Stimulated activated CD8-positive, alpha-beta memory T cell treated with anti-CD3 and anti-CD28 coated beads, Interleukin-12 subunit alpha, Interleukin-12 subunit beta, amount 100 ng/mL, for 4 hours (primary cell): Measurements from ENCODE around the gene CPNE1.
"Not testable (repeated sequence)": the region's sequence is repeated elsewhere in the genome, so short reads cannot be mapped to it uniquely, and the experiment has no call there.

Experiments
- DNase-seq: peaks from one replicate; pipeline ENCODE4 v3.0.0-alpha.2; 2020; ENCODE audit warnings: low read depth

CPNE1 gene

GRCh38 chr20:35664466-35665206, at the start of gene CPNE1, which contains the start of gene RBM12:
TSS of gene CPNE1 (minus strand) at chr20:35664900. CDS start at chr20:35632923, 31,977 bp downstream.
TSS of gene RBM12 (minus strand) at chr20:35664900. CDS start at chr20:35655322, 9,578 bp downstream.
- peak; percentile 89 for DNase-seq

DNA sequence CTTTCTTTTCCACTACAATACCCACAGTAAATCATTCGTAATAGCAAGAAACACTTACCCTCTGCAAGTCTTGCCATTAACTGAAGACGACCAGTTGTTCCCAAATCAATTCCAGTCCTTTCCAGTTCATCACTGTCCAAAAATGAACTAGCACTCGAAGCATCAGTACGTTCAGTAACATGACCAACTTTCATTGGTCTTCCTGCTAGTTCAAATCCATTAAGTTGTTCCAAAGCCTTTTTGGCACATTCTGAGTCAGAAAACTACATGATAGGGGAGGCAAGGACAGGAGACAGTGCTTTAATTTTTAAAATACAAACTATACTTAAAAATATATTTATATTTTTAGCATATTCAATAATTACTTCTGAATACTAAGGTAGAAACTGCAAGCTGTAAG, 49.4 kb upstream of the CPNE1 start:
- no peak for DNase-seq

GRCh38 chr20:35713120-35713519, 48.4 kb upstream of the CPNE1 start:
- not testable (repeated sequence) for DNase-seq

GRCh38 chr20:35711588-35712209, 47.0 kb upstream of the CPNE1 start:
- no peak for DNase-seq

GRCh38 chr20:35710884-35711587, 46.3 kb upstream of the CPNE1 start:
- no peak for DNase-seq

DNA sequence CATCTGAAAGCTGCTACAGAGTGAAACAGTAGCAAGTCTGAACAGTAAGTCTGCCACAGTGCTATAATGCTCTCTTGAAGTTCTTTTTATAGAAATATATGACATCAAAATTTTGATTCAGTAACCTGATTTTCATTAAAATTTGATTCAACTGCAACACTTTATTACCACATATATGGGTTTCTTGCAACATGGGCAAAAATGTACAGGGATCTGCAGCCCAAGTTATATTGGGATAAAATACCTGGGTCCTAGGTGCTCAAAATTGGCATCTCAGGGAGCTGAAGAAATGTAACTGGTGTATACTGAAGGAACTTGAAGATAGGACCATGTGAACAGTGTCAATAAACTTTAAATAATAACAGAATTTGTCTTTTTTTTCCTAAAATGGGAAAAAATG, 45.3 kb upstream of the CPNE1 start:
- no peak for DNase-seq

GRCh38 chr20:35709259-35709658, 44.6 kb upstream of the CPNE1 start:
- DNase-seq, result no peak

DNA sequence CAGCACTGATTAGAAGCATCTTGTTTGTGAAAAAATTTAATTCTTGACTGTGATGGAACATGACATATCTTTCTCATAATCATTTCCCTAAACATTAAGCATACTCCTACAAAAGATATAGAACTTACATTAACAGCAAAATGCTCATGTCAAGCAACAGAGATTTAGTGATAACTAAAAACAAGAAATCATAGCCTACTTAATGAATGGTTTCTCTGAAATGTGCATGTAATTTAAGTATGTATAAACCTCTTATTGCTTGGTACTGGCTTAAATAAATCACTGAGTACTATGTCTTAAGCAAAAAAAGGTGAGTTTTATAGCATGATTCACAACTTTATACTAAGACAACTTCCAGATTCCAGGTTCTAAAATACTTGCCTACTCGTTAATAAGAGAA, 43.8 kb upstream of the CPNE1 start:
- no peak for DNase-seq

- DNase-seq, result not testable (repeated sequence)
Measured at GRCh38 chr20:35706591-35707529, 42.2 kb upstream of the CPNE1 start.

DNA sequence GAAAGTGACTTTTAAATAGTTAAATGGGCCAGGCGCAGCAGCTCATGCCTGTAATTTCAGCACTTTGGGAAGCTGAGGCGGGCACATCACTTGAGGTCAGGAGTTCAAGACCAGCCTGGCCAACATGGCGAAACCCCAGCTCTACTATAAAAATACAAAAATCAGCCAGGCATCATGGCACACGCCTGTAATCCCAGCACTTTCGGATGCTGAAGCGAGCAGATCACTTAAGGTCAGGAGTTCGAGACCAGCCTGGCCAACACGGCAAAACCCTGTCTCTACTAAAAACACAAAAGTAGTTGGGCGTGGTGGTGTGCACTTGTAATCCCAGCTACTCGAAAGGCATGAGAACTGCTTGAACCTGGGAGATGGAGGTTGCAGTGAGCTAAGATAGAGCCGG, 41.2 kb upstream of the CPNE1 start:
- not testable (repeated sequence) for DNase-seq

DNA sequence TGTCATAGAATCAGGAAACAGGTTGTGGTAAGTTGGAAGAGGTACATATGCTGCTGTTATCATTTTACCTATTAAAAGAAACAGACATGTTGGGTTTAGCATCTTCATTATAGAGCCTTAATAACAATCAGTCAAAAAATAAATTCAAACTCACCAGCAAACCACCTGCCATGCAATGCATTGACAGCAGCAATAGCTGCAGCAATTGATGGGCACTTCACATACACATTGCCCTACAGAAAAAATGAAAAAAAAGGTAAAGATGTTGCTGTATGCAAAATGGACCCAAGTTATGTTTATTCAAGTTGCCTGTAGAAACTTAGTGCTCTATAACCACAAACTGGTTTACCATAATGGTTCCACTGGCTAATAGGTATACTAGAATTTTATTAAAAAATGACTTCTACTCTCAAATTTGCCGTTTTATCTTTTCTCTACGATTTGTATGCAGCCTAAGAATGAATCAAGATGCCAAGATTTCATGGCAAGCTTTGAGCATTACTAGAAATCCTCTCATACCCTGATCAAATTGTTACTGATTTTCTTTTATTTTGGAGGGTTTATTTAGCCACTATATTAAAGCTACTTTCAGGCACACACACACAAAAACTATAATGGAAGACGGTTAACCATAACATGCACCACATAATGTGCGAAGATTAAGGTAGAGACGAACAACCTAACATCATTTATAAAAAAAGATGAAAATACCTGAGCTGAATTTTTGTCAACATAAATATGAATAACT, 40.0 kb upstream of the CPNE1 start:
- no peak for DNase-seq

DNA sequence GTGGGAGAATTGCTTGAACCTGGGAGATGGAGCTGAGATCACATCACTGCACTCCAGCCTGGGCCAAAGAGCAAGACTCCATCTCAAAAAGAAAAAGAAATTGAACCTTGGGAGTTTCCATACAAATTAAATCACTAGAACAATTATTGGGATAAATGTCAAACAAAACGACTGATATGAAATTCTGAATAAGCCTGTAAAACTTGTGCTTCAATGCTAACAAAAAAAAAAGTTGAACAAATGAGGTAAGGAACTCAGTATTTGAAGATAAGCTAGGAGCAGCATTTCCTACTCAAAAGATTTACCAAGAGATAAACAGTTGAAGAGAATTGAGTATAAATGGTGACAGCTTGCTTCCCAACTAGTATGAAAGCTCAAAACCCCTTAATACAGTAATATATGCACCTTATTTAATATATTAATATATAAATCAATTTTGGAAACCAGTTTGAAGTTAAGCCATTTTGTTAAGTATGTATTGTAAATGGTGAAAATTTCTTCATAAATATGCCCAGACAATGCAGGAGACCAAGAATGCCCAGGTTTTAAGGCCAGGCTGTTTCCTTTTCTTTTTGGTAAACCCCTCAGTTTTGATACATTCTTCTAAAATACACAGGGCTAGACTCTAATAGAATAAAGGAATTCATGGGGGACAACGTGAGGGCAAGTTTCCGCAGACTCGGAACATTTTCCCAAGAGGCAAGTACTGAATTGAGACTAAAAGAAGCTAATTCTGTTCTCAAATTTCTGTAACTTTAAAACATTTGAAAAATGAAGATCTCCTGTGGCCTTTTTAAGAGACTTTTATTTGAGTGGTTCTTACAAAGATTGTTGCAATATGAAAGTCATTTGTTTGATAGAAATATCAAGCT, 38.4 kb upstream of the CPNE1 start:
- no peak for DNase-seq

GRCh38 chr20:35702051-35702823, 37.5 kb upstream of the CPNE1 start:
- DNase-seq, result no peak

DNA sequence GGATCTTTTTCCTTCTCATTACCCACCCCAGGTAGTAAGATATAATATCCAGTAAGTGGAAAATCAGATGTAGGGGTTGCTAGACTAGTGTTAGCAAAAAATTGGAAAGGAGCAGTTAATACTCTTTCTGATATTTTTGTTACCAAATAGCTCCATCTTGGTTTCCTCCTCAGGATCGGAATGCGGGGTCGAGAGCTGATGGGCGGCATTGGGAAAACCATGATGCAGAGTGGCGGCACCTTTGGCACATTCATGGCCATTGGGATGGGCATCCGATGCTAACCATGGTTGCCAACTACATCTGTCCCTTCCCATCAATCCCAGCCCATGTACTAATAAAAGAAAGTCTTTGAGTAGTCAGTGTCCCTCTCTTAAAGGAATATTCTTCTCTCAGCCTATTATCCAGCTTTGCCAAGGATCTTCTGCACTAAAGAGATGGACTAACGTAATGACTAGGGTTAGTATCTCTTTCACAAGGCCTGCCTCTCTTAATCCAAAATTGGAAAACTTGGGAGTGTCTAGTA, 36.0 kb upstream of the CPNE1 start:
- no peak for DNase-seq

DNA sequence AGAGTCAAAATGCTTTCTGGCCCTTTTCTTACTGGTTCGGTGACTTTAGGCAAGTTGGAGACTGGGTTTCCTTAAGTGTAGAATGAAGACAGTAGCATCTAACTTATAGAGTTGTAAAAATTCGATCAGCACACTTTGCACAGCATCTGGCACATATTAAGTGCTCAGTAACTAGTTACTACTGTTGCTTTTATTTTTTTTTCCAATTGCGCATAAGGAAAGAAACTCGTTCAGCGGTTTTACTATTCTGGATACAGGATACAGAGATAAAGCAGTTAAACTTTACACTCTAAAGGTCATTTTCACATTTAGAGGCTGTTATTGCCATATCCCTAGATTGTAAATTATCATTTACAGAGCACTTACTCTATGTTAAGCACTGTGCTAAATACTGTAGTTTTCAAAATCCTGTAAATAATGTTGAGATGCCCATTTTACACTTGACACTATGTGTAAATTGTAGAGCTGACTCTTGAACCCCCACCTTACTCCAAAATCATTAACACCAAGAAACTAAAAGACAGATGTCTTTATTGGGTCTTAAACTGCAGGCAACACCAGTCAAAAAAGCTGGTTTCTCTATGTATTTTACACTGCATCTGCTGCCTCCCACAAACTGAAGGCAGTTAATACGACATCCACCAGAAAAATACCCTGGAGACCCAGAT, 35.4 kb upstream of the CPNE1 start:
- no peak for DNase-seq

DNA sequence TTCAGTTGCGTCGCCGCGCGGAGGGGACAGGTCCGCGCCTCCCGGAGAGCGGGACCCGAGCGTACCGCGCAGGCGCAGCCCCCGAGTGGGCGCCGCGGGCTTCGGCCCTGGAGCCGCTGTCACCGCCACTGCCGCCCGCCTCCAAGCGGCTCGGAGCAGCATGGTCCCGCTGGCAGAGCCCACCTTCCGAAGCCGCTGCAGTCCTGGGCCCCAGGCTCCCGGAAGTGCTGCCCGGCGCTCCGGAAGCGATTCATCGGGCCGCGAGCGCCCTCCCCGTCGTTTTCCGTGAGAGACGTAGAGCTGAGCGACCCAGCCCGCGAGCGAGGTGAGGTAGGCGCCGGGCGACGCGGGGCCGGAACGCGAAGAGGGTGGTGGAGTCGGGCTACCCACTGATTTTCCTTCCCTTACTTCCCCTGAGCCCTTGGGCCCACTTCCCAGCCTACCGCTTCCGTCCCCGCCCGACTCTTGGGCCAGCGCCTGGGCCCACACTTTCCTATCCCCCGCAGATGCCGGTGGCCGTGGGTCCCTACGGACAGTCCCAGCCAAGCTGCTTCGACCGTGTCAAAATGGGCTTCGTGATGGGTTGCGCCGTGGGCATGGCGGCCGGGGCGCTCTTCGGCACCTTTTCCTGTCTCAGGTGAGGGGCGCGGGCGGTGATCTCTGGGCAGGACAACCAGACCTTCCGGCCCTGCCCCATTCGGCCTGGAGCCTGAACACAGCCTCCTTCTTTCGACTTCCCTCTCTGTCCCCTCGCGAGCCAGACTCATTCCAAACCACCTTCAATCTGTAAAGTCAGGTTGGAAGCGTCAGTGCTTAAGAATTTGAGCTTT, 34.6 kb upstream of the CPNE1 start, which contains the start of the genes NFS1 and ROMO1:
TSS of gene NFS1 (minus strand) at position 226 of the 830 bp plus-strand sequence. CDS start at position 162, 64 bp downstream.
TSS of gene ROMO1 (plus strand) at position 279 of the 830 bp plus-strand sequence. CDS start at position 507, 228 bp downstream.
- peak; percentile 75 for DNase-seq
